Fibroblast of mammary gland (primary cell): ENCODE measurements around the gene KRTAP5-3.

ENCODE experiments used
- DNase-seq: peaks from one replicate; pipeline ENCODE4 v3.0.0-alpha.2; 2010; ENCODE audit warnings: low read depth
- H3K4me3 ChIP-seq: 2 replicates; pipeline ENCODE4 v1.5.1; 2011; ENCODE audit warnings: low read depth, mild to moderate bottlenecking, low read length, moderate library complexity; ENCODE audit not compliant: control insufficient read depth
- CTCF ChIP-seq: conservative IDR thresholded peaks from 2 replicates; pipeline ENCODE4 v1.5.1; 2011; ENCODE audit warnings: low read depth, low read length, inconsistent platforms; ENCODE audit not compliant: control insufficient read depth, insufficient read depth

KRTAP5-3 gene

GRCh38 chr11:1574933-1575242 lies 33.4 kb downstream of the KRTAP5-3 start:
- no peak overlapping the region for H3K4me3 ChIP-seq
- TF ChIP-seq CTCF: no peak
- no peak for DNase-seq

DNA sequence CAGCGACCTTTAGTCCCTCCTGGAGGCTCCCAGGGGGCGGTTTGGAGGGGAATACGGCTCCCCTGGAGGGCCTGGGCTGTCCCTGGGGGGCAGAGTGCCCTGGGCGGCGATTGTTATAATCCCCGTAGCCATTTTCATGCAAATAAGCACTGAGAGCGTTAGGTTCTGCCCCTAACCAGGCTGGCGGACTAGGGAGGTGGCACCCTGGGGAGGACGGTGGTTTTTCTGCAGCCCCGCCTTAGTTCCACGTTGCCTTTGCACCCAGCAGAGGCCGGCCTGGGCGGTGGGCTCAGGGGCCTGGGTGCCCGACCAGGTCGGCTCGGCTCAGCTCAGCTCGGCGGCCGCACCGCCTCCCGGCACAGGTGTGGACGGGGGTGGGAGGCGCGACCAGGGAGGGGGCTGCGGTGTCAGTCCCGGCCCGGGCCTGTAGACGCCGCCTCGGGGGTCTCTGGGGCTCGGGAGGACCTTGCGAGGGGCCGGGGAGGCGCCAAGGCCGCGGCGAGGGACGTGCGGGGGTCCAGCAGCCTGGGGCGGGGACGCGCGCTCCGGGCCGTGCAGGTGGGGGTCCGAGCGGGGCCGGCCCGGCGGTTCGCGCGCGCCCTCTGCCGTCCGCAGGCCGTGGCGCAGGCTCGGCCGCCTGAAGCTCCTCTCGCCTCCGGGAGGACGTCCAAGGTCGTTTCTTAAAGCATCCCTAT lies 33.9 kb downstream of the KRTAP5-3 start:
- TF ChIP-seq CTCF: peak; percentile 42
- H3K4me3 ChIP-seq: no peak overlapping the region
- peak; percentile 17 for DNase-seq

GRCh38 chr11:1573903-1574237 lies 34.4 kb downstream of the KRTAP5-3 start:
- no peak overlapping the region for H3K4me3 ChIP-seq
- no peak for DNase-seq
- TF ChIP-seq CTCF: no peak

DNA sequence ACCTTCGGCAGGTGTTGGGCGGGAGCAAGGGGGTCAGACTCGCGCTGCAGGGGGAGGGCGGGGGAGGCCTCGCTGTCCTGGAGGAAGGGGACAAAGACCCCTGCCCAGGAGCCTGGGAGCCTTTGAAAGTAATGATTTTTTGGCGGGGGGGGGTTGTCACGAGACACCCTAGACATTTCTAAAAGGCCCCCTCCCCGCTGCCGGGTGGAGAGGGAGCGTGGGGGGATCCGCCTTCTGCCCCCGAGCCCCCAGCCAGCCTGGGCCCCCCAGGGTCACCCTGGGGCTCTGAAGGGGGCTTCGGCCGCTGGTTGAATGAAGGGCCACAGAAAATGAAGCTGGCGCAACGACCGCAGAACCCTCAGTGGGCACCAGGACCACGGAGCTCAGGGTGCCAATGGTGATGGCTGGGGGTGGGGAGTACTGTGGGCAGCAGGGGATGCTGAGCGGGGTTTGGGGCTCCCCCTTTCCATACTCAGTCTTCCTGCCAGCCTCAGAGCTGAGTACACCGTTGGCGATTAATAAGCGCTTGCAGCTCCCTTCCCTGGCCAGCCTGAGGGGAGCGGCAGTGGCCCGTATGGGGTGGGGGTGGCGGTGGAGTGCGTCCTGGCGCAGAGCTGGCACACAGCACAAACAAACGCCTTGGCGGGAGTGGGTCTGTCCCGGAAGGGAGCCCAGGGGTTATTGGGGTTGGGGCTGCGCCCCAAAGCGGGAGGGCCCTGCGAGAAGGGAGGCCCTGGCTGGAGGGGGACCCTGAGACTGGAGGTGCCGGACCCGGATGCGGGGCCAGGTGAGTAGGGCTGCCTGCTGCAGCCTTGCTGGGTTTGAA lies 35.0 kb downstream of the KRTAP5-3 start:
- H3K4me3 ChIP-seq: no peak overlapping the region
- no peak for DNase-seq
- TF ChIP-seq CTCF: no peak

- no peak within 1 kb of the TSS for H3K4me3 ChIP-seq
- peak; percentile 61 for DNase-seq
- no peak for TF ChIP-seq CTCF
These were observed 35.8 kb downstream of the KRTAP5-3 start, which contains the start of gene DUSP8 for GRCh38 chr11:1572197-1573076. TSS of gene DUSP8 (minus strand) at chr11:1572271. CDS start at chr11:1565826, 6,445 bp downstream.

- no peak overlapping the region for H3K4me3 ChIP-seq
- no peak for TF ChIP-seq CTCF
- DNase-seq: no peak
These were observed 36.5 kb downstream of the KRTAP5-3 start for GRCh38 chr11:1571760-1572196.
